HepG2 (cell line): Measurements from ENCODE around the gene SLC1A4. TPM values are rescaled to one million over a fixed set of nuclear protein-coding genes. Genes with fewer than 3 reads are reported as not detected.

ENCODE experiments used
- MAZ ChIP-seq, 2 experiments: sonication (generic) in 1 of 2; formaldehyde crosslinking in 1 of 2; IDR thresholded peaks; 2 replicates each; pipeline versions ENCODE4 v1.5.0 to v1.6.1; 2012 to 2020; ENCODE audit warnings: low read depth in 2 of 2, mild to moderate bottlenecking in 2 of 2, borderline replicate concordance in 1 of 2, improper control_type of control experiment in 1 of 2, low read length in 1 of 2, missing genetic modification reagents in 1 of 2, moderate library complexity in 1 of 2
- MXD3 ChIP-seq: IDR thresholded peaks from 2 replicates; pipeline ENCODE4 v1.6.1; 2016; ENCODE audit warnings: mild to moderate bottlenecking, missing biosample characterization, missing genetic modification reagents
- NFE2 ChIP-seq: sonication (generic); formaldehyde crosslinking; IDR thresholded peaks from 2 replicates; pipeline ENCODE4 v1.4.0; 2020; ENCODE audit warnings: missing genetic modification reagents
- NFYB ChIP-seq: sonication (generic); formaldehyde crosslinking; IDR thresholded peaks from 2 replicates; pipeline ENCODE4 v1.4.0; 2020; ENCODE audit warnings: missing genetic modification reagents
- PAXIP1 ChIP-seq: sonication (generic); formaldehyde crosslinking; conservative IDR thresholded peaks from 2 replicates; pipeline ENCODE4 v1.4.0; 2020; ENCODE audit warnings: mild to moderate bottlenecking, missing genetic modification reagents, moderate library complexity
- RBFOX2 ChIP-seq: fragments of 200-400 bp; formaldehyde crosslinking; IDR thresholded peaks from 2 replicates; pipeline ENCODE4 v1.6.1; 2017; ENCODE audit warnings: low read depth, mild to moderate bottlenecking, low read length
- SP2 ChIP-seq: sonication (generic); formaldehyde crosslinking; IDR thresholded peaks from 2 replicates; pipeline ENCODE4 v1.5.1; 2020; ENCODE audit warnings: mild to moderate bottlenecking, missing genetic modification reagents
- TSC22D2 ChIP-seq: sonication (generic); formaldehyde crosslinking; IDR thresholded peaks from 2 replicates; pipeline ENCODE4 v1.5.1; 2020; ENCODE audit warnings: missing genetic modification reagents, mild to moderate bottlenecking, borderline replicate concordance
- ZC3H13 ChIP-seq: sonication (generic); formaldehyde crosslinking; IDR thresholded peaks from 2 replicates; pipeline ENCODE4 v1.8.1; 2023; ENCODE audit warnings: mild to moderate bottlenecking, missing genetic modification reagents, moderate library complexity
- ZNF12 ChIP-seq: sonication (generic); formaldehyde crosslinking; IDR thresholded peaks from 2 replicates; pipeline ENCODE4 v1.5.0; 2020; ENCODE audit warnings: missing genetic modification reagents
- ZNF17 ChIP-seq: sonication (generic); formaldehyde crosslinking; IDR thresholded peaks from 2 replicates; pipeline ENCODE4 v1.5.0; 2020; ENCODE audit warnings: mild to moderate bottlenecking, missing genetic modification reagents
- ZNF563 ChIP-seq: sonication (generic); formaldehyde crosslinking; IDR thresholded peaks from 2 replicates; pipeline ENCODE4 v1.8.0; 2022; ENCODE audit warnings: mild to moderate bottlenecking, moderate library complexity, missing genetic modification reagents
- ZNF615 ChIP-seq: sonication (generic); formaldehyde crosslinking; IDR thresholded peaks from 2 replicates; pipeline ENCODE4 v1.5.0; 2020; ENCODE audit warnings: mild to moderate bottlenecking, missing genetic modification reagents, borderline replicate concordance
- polyA plus RNA-seq, 8 experiments: library from polyadenylated mRNA; depleted of rRNA in 3 of 8; stranded (reverse) in 7 of 8; unstranded in 1 of 8; fragments of >200 nt; fragmentation: Illumina TruSeq in 4 of 8; extraction: Trizol in 4 of 8; gene quantifications; 2 replicates each; pipeline versions ENCODE4 v1.2.1 to v1.2.3, GENCODE V29; 2011 to 2016; ENCODE audit warnings: low read depth in 4 of 8, missing spikeins in 1 of 8, mixed read lengths in 1 of 8; ENCODE audit not compliant: insufficient read depth in 1 of 8
- total RNA-seq, 5 experiments: library from RNA; depleted of rRNA; stranded (reverse); fragments of >200 nt; fragmentation: Illumina TruSeq; extraction: Trizol; gene quantifications; 2 replicates each; pipeline ENCODE4 v1.2.3, GENCODE V29; 2016; ENCODE audit warnings: low read depth in 1 of 5
- TF ChIP-seq, protein P1 (sequence below): sonication (generic); formaldehyde crosslinking; IDR thresholded peaks from 2 replicates; pipeline ENCODE4 v1.5.0; 2020; ENCODE audit warnings: mild to moderate bottlenecking, missing genetic modification reagents, moderate library complexity
- TF ChIP-seq, protein P2 (sequence below): IDR thresholded peaks from 2 replicates; pipeline ENCODE4 v1.6.1; 2012; ENCODE audit warnings: inconsistent platforms

Gene SLC1A4
- total and polyA plus RNA-seq, 2 of the 13 experiments (the other 11 are each of a cell fraction or from before 2014, with no cell fraction given): 21.0 to 39.6 TPM

DNA sequence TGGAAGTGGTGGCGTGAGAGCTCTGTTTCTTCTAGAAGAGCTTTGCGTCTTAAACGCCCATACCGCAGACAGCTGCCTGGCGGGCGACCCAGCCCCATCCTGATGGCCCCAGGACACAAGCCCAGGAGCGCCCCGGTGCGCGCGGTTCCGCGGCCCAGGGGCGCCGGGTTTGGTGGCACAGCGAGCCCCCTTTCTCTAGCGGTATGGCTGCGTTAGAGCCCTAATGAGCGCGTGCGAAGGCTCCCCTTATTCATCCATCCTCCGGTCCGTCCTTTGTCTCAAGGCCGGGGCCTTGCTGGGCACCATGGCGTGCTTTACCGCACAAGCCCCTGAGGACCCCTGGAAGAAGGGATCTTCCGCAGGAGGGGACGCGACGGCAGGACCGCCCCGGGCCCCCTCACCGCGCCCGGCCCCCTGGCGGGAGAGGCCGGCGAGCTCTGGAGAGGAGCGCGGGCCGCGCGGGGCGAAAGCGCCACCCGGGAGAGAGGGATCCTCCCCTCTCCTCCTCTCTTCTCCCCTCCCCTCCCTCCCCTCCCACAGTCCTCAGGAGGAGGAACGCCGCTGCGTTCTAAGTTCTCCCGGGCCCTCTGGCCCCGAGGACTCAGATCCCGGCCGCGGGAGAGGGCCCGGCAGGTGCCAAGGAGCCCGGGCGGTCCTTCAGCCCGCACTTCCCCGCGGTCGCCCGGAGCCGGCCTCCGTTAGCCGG is 626 bp upstream of the SLC1A4 start (continued):
- TF ChIP-seq MXD3 (peak; percentile 82; the same call in 1 of the 2 replicates), ZNF615 (CRISPR knock-in tag) (peak; percentile 55; the same call in 1 of the 2 replicates), ZNF12 (CRISPR knock-in tag) (peak; percentile 11; the same call in 1 of the 2 replicates), SP2 (CRISPR knock-in tag) (peak; percentile 55; the same call in 1 of the 2 replicates), PAXIP1 (CRISPR knock-in tag) (peak; percentile 50; the same call in 1 of the 2 replicates), TSC22D2 (CRISPR knock-in tag) (no peak; the same call in 1 of the 2 replicates), RBFOX2 (peak; percentile 88), ZC3H13 (CRISPR knock-in tag) (no peak), MAZ (IDR thresholded peaks at IDR 0.05; ENCODE audit: borderline replicate concordance, low read depth, low read length) (no peak), MAZ (CRISPR knock-in tag; IDR thresholded peaks at IDR 0.05; ENCODE audit: low read depth) (peak; percentile 84; the same call in 1 of the 2 replicates), ZNF17 (CRISPR knock-in tag) (peak; percentile 78; the same call in 1 of the 2 replicates), NFYB (CRISPR knock-in tag) (no peak; the same call in 1 of the 2 replicates), NFE2 (CRISPR knock-in tag) (0 out of 2 replicates have a peak, but pooled peaks have one; percentile 6), ZNF563 (CRISPR knock-in tag) (peak; percentile 82; the same call in 1 of the 2 replicates)
- TF ChIP-seq, protein P1, sequence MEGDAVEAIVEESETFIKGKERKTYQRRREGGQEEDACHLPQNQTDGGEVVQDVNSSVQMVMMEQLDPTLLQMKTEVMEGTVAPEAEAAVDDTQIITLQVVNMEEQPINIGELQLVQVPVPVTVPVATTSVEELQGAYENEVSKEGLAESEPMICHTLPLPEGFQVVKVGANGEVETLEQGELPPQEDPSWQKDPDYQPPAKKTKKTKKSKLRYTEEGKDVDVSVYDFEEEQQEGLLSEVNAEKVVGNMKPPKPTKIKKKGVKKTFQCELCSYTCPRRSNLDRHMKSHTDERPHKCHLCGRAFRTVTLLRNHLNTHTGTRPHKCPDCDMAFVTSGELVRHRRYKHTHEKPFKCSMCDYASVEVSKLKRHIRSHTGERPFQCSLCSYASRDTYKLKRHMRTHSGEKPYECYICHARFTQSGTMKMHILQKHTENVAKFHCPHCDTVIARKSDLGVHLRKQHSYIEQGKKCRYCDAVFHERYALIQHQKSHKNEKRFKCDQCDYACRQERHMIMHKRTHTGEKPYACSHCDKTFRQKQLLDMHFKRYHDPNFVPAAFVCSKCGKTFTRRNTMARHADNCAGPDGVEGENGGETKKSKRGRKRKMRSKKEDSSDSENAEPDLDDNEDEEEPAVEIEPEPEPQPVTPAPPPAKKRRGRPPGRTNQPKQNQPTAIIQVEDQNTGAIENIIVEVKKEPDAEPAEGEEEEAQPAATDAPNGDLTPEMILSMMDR (CRISPR knock-in tag): peak; percentile 64
- TF ChIP-seq, protein P2, sequence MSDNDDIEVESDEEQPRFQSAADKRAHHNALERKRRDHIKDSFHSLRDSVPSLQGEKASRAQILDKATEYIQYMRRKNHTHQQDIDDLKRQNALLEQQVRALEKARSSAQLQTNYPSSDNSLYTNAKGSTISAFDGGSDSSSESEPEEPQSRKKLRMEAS: peak; percentile 44
